HG02981 (cell line): ENCODE measurements around the gene SERF1A.
"Not testable (repeated sequence)": the region's sequence is repeated elsewhere in the genome, so short reads cannot be mapped to it uniquely, and the experiment has no call there.

Experiments
- ATAC-seq: cut with Tn5 transposase; IDR thresholded peaks from one replicate; pipeline ENCODE4 v1.9.1; 2021; ENCODE audit warnings: mild to moderate bottlenecking, moderate library complexity; ENCODE audit not compliant: unreplicated experiment

The SERF1A gene

DNA sequence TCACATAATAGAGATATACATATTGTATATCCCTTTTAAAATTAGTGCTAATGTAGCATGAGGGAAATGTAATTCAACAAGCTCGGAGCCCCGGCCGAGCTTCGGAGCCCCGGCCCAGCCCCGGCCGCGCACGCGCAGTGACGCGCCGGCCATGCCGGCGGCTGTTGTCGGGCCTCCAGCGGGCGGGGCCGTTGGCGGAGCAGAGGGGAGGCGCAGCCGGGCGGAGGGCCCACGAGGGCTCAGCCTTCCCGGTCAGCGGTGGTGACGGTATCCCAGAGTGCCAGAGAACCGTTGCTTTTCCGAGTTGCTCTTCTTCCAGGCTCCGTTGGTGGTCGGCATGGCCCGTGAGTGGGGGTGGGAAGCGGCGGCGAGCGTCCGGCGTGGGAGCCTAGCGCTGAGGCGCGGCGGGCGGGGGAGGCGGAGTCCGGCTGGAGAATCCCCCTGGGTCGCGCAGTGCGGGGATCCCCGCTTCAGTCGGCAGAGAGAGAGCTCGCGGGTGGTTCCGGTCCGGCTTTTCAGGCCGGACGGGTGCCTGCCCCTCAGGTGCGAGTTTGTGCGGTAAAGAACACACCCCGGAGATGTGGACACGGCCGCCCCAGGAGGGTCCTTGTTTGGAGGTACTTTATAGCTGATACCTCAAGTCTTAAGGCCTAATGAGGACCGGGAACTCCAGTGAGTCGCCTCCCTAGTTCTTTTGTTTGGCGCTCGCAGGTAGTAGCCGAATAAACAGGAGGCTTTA lies at the start of gene SERF1A:
SERF1A (plus strand) TSS at position 137 of the 739 bp plus-strand sequence; CDS start at position 338, 201 bp downstream.
- peak; percentile 90 for ATAC-seq

GRCh38 chr5:70866778-70867177 lies 33.7 kb upstream of the SERF1A start:
- ATAC-seq = not testable (repeated sequence)

DNA sequence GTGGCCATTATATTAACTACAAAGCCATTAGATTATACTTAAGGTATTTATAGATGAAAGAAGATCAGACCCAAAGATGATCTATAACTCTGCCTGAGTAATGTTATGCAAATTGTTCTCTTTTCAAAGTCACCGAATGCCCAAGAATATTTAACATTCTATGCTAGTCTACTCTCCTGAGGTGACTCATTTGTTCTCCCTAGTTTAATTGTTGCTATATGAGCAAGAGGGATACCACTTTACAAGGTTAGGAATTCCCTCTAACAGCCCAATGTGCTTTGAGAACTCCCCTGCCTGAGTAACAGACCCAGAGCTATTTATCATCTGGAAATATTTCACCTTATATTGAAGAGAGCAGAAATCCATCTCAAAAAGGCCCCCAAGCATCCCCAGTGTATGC lies 29.8 kb upstream of the SERF1A start:
- ATAC-seq = not testable (repeated sequence)

DNA sequence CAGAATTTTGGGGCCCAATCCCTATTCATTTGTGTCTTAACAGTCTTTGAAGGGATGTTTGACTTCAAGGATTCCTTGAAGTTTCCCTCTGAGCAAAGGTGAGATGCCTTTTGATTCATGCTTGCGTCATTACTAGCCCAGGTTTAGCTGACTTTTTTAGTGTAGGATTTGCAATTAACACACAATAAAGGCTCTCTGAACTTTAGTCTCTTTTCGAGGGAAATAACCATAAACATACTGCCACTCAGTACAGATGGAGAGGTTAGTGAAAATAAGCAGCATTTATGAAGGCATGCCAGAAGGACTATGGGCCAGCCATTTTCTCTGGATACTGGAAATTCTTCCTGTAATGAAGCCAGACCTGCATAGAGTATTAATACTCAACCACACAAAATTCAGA lies 4.4 kb upstream of the SERF1A start:
- not testable (repeated sequence) for ATAC-seq

DNA sequence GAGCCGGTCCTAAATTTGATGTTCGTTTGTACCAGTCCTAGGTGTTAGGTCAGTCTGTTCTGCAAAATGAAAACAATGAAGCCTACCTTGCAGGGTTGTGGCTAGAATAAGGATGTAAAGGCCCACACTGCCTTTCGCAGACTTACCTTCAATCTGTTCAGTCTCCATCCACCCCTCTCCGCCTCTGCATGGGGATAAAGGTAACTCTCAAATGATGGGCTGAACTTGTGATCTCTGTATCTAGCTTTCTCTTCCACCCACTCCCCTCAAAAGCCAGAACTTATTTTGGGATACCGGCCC lies 753 bp downstream of the SERF1A start:
- peak; percentile 16 for ATAC-seq

GRCh38 chr5:70906624-70907023 lies 6.2 kb downstream of the SERF1A start:
- not testable (repeated sequence) for ATAC-seq

GRCh38 chr5:70916829-70917228 lies 16.4 kb downstream of the SERF1A start:
- ATAC-seq = not testable (repeated sequence)

DNA sequence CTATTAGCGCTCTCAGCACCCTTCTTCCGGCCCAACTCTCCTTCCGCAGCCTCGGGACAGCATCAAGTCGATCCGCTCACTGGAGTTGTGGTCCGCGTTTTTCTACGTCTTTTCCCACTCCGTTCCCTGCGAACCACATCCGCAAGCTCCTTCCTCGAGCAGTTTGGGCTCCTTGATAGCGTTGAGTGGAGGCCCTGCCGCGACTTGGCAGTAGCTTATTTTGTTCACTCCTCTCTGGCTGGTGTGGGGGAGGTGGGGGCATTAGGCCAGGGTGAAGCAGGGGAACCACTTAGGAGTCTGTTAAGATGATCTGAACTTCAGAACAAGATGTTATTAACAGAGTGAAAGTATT lies 24.7 kb downstream of the SERF1A start:
- ATAC-seq = peak; percentile 18

- ATAC-seq = not testable (repeated sequence)
Measured at GRCh38 chr5:70931709-70932368, 31.4 kb downstream of the SERF1A start.

DNA sequence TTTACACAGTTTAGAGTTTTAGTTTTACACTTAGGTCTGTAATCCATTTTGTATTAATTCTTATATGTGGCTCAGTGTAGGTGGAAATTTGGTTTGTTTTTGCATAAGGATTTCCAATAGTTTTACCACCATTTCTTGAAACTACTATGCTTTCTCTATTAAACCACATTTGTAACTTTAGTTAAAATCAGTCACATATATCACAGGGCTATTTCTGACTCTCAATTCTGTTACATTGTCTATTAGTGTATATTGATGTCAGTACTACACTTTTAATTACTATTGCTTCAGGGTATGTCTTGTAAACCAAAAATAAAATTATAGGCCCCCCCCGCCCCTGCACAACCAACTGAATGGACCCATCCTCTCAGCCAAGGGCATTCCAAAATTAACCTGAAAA lies 32.1 kb downstream of the SERF1A start:
- ATAC-seq = not testable (repeated sequence)

- ATAC-seq = not testable (repeated sequence)
Measured at GRCh38 chr5:70953068-70953467, 52.6 kb downstream of the SERF1A start.
